SU-DHL-6 (cell line): ENCODE measurements around the gene DCAF15.

Experiments used
- CTCF ChIP-seq: fragments of 200-600 bp; sonication (generic); IDR thresholded peaks from one replicate; pipeline ENCODE4 v1.5.1; 2017; ENCODE audit warnings: antibody characterized with exemption, mild to moderate bottlenecking, low read length, moderate library complexity; ENCODE audit not compliant: insufficient read depth, poor library complexity, severe bottlenecking
- EZH2phosphoT487 ChIP-seq: fragments of 200-600 bp; sonication (generic), shearing (Covaris generic); conservative IDR thresholded peaks from 2 replicates; pipeline ENCODE4 v1.6.1; 2018; ENCODE audit warnings: mild to moderate bottlenecking, antibody characterized with exemption, low read length, moderate library complexity, mixed read lengths

- TF ChIP-seq CTCF (no peak), EZH2phosphoT487 (no peak)
These were observed 9.8 kb downstream of the DCAF15 start for GRCh38 chr19:13961826-13962698.
